GM12874 (cell line): ENCODE measurements around the gene GPR25.

Source experiments
- TF ChIP-seq, protein P1 (sequence below): IDR thresholded peaks from 2 replicates; pipeline ENCODE4 v1.5.1; 2011; ENCODE audit warnings: low read depth, mild to moderate bottlenecking, control low read depth, low read length, moderate library complexity; ENCODE audit not compliant: insufficient read depth

Gene GPR25

DNA sequence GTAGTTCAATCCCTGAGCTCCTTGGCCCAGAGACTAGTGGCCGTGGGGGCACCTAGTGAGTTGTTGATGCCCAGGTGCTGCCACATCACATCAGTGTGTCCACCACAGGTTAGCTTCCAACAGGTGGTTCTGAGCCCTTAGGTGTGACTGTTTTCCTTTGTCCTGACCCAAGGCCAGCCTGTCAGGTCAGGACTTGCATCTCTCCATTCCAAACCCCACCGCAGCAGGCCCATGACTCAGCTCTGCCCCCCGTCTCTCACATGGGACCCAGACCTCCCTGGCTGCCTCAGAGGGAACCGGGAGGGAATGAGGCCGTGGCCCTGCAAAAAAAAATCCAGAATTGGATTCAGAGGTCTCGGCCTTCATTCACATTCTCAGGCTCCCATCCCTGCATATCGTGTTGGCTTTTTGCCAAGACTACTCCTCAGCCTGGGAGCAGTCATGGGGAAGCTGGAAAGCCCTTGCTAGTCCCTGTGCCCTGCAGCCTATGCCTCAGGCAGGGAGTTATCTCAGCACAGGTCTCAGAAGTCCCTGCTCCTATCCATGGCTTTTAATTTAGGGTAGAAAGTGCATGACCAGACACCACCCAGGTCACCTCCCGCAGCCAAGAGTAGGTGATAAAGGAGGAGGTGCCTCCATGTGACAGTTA, 29.1 kb downstream of the GPR25 start:
- TF ChIP-seq, protein P1, sequence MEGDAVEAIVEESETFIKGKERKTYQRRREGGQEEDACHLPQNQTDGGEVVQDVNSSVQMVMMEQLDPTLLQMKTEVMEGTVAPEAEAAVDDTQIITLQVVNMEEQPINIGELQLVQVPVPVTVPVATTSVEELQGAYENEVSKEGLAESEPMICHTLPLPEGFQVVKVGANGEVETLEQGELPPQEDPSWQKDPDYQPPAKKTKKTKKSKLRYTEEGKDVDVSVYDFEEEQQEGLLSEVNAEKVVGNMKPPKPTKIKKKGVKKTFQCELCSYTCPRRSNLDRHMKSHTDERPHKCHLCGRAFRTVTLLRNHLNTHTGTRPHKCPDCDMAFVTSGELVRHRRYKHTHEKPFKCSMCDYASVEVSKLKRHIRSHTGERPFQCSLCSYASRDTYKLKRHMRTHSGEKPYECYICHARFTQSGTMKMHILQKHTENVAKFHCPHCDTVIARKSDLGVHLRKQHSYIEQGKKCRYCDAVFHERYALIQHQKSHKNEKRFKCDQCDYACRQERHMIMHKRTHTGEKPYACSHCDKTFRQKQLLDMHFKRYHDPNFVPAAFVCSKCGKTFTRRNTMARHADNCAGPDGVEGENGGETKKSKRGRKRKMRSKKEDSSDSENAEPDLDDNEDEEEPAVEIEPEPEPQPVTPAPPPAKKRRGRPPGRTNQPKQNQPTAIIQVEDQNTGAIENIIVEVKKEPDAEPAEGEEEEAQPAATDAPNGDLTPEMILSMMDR = no peak

DNA sequence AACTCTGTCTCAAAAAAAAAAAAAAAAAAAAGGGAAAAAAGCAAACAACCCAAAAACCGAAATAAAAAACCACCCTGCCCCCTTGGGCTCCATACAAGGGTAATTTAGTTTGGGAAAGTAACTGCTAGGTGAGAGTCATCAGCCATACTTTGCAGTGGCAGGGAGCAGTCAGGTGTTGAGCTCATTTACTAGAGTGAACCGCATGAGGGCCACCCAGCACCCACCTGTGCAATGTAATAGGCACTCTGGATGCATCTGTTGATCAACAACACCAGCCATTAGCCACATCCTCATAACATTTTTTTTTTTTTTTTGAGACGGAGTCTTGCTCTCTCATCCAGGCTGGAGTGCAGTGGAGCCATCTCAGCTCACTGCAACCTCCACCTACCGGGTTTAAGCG, 31.0 kb downstream of the GPR25 start:
- TF ChIP-seq, protein P1 = no peak

DNA sequence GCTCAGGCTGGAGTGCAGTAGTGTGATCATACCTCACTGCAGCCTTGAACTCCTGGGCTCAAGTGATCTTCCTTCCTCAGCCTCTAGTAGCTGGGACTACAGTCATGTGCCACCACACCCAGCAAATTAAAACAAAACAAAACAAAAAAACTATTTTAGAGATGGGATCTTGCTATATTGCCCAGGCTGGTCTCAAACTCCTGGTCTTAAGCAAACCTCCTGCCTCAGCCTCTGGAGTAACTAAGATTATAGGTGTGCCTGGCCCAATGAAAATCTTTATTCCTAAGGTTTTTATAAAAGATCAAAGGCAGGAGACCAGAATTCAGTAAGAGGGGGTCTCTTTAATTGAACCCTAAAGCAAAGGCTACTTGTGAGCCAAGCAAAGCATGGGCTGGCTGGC, 32.0 kb downstream of the GPR25 start:
- TF ChIP-seq, protein P1 = no peak

DNA sequence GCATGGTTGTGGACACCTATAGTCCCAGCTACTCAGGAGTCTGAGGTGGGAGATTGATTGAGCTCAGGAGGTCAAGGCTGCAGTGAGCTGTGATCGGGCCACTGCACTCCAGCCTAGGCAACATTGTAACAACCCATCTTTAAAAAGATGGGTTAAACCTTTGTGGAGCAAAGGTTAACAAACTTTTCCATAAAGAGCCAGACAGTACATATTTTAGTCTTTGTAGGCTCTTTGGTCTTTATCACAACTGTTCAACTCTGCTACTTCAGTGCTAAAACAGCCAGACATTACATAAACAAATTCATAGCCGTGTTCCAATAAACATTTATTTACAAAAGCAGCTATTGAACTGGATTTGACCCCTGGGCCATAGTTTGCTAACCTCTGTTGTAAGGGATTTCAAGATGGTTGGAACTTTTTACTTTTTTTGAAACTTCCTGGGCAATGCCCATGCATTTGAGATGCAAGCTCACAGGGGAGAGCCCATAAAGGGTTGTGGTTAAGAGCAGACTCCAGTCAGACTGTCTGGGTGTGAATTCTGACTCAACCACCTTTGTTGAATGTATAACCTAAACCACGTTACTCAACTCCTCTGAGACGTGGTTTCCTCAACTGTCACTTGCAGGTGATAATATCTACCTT, 32.8 kb downstream of the GPR25 start:
- TF ChIP-seq, protein P1 = no peak

DNA sequence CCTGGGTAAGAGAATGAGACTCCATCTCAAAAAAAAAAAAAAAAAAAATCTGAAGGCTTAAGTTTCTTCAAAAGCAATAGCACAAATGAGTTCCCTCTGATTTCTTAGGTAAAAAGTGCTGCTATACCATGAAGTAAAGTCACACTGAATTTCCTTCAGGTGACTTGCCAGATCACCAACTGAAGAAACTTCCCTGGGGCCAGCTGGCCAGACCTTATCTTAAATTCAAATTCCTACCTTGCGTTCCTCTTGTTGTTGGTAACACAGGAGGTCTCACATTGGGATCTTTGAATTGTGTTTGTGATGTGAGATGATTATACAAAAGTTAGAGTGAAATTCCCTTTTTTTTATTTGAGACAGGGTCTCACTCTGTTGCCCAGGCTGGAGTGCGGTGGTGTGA, 33.7 kb downstream of the GPR25 start:
- TF ChIP-seq, protein P1 = no peak

DNA sequence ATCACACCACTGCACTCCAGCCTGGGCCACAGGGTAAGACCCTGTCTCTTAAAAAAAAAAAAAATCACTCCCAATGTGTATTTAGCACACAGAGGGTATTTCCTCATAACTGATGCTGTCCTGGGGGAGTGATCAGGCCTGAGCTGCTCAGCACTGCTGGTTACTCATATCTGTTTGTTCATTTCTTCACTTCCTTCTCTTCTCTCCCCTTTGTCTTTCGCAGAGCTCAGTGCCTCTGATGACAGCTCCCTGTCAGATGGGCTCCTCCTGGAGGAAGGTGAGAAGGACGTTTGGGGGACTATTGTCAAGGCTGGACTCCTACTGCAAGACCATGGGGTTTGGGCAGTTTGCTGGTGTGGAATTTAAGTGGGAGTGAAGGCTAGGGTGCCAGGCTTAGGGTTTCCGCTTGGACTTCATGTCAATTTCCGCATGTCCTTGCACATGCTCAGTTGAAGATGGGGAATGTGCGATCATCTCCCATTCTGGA, 34.9 kb downstream of the GPR25 start:
- TF ChIP-seq, protein P1 = no peak

DNA sequence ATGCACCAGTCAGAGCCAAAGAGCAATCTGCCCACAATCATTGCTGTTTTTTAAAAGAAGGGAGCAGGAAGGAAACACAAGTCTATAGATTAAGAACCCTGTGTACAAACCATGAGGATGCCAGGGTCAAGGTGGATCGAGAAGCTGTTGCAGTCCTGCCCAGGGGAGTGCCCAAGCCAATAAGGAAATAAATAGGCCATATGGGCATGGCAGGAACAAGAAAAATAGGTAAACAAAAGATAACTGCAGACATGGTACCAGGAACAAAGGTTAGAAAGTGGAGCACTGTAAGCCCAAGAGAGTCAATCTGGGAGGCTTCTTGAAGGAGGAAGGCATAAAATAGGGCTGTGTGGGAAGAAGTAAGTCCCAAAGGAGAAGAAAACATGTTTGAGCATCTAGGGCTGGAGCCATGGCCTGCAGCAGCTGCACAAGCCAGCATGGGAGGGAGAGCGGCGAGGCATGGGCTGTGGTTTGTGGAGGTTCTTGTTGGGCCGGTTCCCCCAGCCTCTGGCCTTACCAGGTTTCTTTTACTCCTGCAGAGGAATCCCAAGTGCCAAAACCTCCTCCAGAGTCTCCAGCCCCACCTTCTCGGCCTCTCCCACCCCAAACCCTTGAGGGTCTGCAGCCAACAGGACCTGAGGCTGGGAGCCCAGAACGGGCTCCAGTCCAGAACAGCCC, 35.5 kb downstream of the GPR25 start:
- TF ChIP-seq, protein P1 = no peak
